B cell (primary cell): ENCODE measurements around the gene RNF26. TPM values are rescaled to one million over a fixed set of nuclear protein-coding genes. Genes with fewer than 3 reads are reported as not detected.

Source experiments
- ATAC-seq: fragments of 200-7000 bp; cut with Tn5 transposase; one replicate; pipeline ENCODE4 v1.10.0; 2021; ENCODE audit warnings: low read depth, mild to moderate bottlenecking, moderate number of reproducible peaks, moderate library complexity
- CTCF ChIA-PET: fragments of 350-600 bp; sonication (Branson Sonifier 250); formaldehyde crosslinking; loops from one replicate; lab custom pipeline; 2021; ENCODE audit warnings: antibody characterized with exemption, inconsistent platforms; lab: Charles Lee
- POLR2A ChIA-PET: fragments of 350-600 bp; sonication (Branson Sonifier 250); formaldehyde crosslinking; loops from one replicate; lab custom pipeline; 2021; ENCODE audit warnings: antibody characterized with exemption; lab: Charles Lee
- DNase-seq: peaks from one replicate; pipeline ENCODE4 v3.0.0; 2013
- H2AFZ ChIP-seq: 2 replicates; pipeline ENCODE4 v1.6.1; 2012; ENCODE audit warnings: mild to moderate bottlenecking, low read depth, low read length; ENCODE audit not compliant: insufficient read depth, poor library complexity, severe bottlenecking
- H3K27ac ChIP-seq, 2 donors: 1 replicate in 1 of 2; 2 replicates in 1 of 2; pipeline ENCODE4 v1.5.1; 2012 to 2013; ENCODE audit warnings: low read length in 2 of 2, mild to moderate bottlenecking in 2 of 2, moderate library complexity in 1 of 2
- H3K27me3 ChIP-seq, 4 experiments: fragments of 200-600 bp in 1 of 4; sonication (generic) in 1 of 4; replicated peaks in 1 of 4; 1 replicate in 2 of 4; 2 replicates in 2 of 4; pipeline versions ENCODE4 v1.6.1 to v1.7.0; 2013 to 2016; ENCODE audit warnings: low read length in 3 of 4, mild to moderate bottlenecking in 2 of 4, mixed read lengths in 1 of 4, moderate library complexity in 1 of 4; ENCODE audit not compliant: insufficient read depth in 4 of 4, control insufficient read depth in 3 of 4; ENCODE audit errors: control extremely low read depth in 1 of 4
- H3K36me3 ChIP-seq, 2 experiments: replicated peaks in 1 of 2; 1 replicate in 1 of 2; 2 replicates in 1 of 2; pipeline versions ENCODE4 v1.6.1 to v1.7.1; 2013; ENCODE audit warnings: low read length in 1 of 2; ENCODE audit not compliant: insufficient read depth in 2 of 2, control insufficient read depth in 1 of 2; ENCODE audit errors: control extremely low read depth in 1 of 2, extremely low read depth in 1 of 2
- H3K4me1 ChIP-seq, 2 donors: fragments of 200-600 bp in 1 of 2; sonication (generic) in 1 of 2; 1 replicate in 1 of 2; 2 replicates in 1 of 2; pipeline versions ENCODE4 v1.5.1 to v1.6.1; 2013 to 2017; ENCODE audit warnings: low read length in 2 of 2; ENCODE audit not compliant: control insufficient read depth in 2 of 2, insufficient read depth in 2 of 2
- H3K4me2 ChIP-seq: replicated peaks from 2 replicates; pipeline ENCODE3; 2012; ENCODE audit warnings: mild to moderate bottlenecking, low read depth, low read length; ENCODE audit not compliant: poor library complexity, severe bottlenecking
- H3K4me3 ChIP-seq, 5 experiments: fragments of 200-600 bp in 1 of 5; sonication (generic) in 1 of 5; 1 replicate in 3 of 5; 2 replicates in 2 of 5; pipeline versions ENCODE4 v1.5.1 to v1.7.0; 2011 to 2016; ENCODE audit warnings: low read length in 4 of 5, mild to moderate bottlenecking in 4 of 5, low read depth in 2 of 5, control low read depth in 1 of 5, moderate library complexity in 1 of 5; ENCODE audit not compliant: insufficient read depth in 1 of 5; ENCODE audit errors: control extremely low read depth in 1 of 5, extremely low read depth in 1 of 5
- H3K79me2 ChIP-seq: fragments of 200-600 bp; sonication (generic); one replicate; pipeline ENCODE4 v1.6.0; 2016; ENCODE audit warnings: low read length; ENCODE audit not compliant: control insufficient read depth, insufficient read depth
- H3K9ac ChIP-seq: fragments of 200-600 bp; sonication (generic); 2 replicates; pipeline ENCODE4 v1.6.1; 2017; ENCODE audit warnings: mild to moderate bottlenecking, low read length, moderate library complexity
- H3K9me3 ChIP-seq, 3 donors: one replicate each; pipeline versions ENCODE4 v1.6.1 to v1.7.1; 2013; ENCODE audit warnings: low read length in 2 of 3; ENCODE audit not compliant: control insufficient read depth in 2 of 3, insufficient read depth in 1 of 3; ENCODE audit errors: control extremely low read depth in 1 of 3
- H4K20me1 ChIP-seq: 2 replicates; pipeline ENCODE4 v1.6.0; 2012; ENCODE audit warnings: mild to moderate bottlenecking, low read length; ENCODE audit not compliant: insufficient read depth, control insufficient read depth, poor library complexity, severe bottlenecking
- H3K27ac Mint-ChIP-seq: one replicate; pipeline ENCODE4 v1.8.0; 2021; ENCODE audit warnings: mixed read lengths
- H3K27me3 Mint-ChIP-seq: one replicate; pipeline ENCODE4 v1.8.0; 2021; ENCODE audit warnings: mixed read lengths
- H3K4me1 Mint-ChIP-seq: one replicate; pipeline ENCODE4 v1.8.0; 2021; ENCODE audit warnings: mixed read lengths
- H3K4me3 Mint-ChIP-seq: one replicate; pipeline ENCODE4 v1.8.0; 2021; ENCODE audit warnings: mixed read lengths
- H3K9me3 Mint-ChIP-seq: one replicate; pipeline ENCODE4 v1.8.0; 2022; ENCODE audit warnings: mixed read lengths; ENCODE audit not compliant: insufficient read depth
- EZH2 ChIP-seq: IDR thresholded peaks from 2 replicates; pipeline ENCODE4 v1.6.1; 2012; ENCODE audit warnings: borderline replicate concordance, low read depth, mild to moderate bottlenecking, moderate library complexity, low read length; ENCODE audit not compliant: insufficient read depth, poor library complexity, severe bottlenecking
- WGBS: methylation state at CpG from one replicate; pipeline ENCODE4 v1.1.5; 2013; ENCODE audit warnings: missing lambda C conversion rate; ENCODE audit not compliant: insufficient coverage; 5-methylcytosine and 5-hydroxymethylcytosine counted together
- intact Hi-C: fragments of 100-400 bp; cut with micrococcal nuclease; formaldehyde crosslinking; loops from one replicate; pipeline ENCODE4 v1.10.0; 2022
- polyA plus RNA-seq: library from polyadenylated mRNA; depleted of rRNA; stranded (reverse); fragments of >200 nt; gene quantifications from 2 replicates; pipeline ENCODE4 v1.2.3, GENCODE V29; 2012
- total RNA-seq, 2 donors: library from RNA; stranded (reverse); fragments of 120-200 nt in 1 of 2; gene quantifications; 1 replicate in 1 of 2; 2 replicates in 1 of 2; pipeline versions ENCODE4 v1.2.3 to v1.2.4, GENCODE V29; 2013 to 2022
- TF ChIP-seq, protein P1 (sequence below): fragments of 200-600 bp; IDR thresholded peaks from one replicate; pipeline ENCODE4 v1.8.0; 2022; ENCODE audit warnings: antibody characterized with exemption, mild to moderate bottlenecking

RNF26 gene
- total and polyA plus RNA-seq, 2 donors (not counting 1 experiment from before 2014, with no cell fraction given), result 15.5 to 21.8 TPM

DNA sequence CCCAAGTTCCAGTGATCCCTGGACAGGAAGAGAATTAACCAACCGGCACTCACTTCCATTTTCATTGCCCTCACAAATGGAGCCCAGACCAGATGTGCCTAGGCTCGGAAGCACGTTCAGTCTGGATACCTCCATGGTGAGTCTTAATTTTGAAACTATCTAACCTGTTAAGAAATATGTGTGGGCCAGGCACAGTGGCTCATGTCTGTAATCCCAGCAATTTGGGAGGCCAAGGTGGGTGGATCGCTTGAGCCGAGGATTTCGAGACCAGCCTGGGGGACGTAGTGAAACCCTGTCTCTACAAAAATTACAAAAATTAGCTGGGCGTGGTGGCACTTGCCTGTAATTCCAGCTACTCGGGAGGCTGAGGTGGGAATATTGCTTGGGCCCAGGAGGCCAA is 48.9 kb upstream of the RNF26 start:
- no peak overlapping the region for H3K4me2 ChIP-seq
- WGBS, result 96% methylated on average over 7 of the region's 9 CpGs
- Mint-ChIP-seq H3K27me3 (no peaks in the 10 kb centered on the region), H3K27ac (no peak overlapping the region), H3K4me3 (no peak overlapping the region), H3K9me3 (no peaks in the 10 kb centered on the region), H3K4me1 (peaks cover 6% of the 10 kb centered on the region)
- H3K9me3 ChIP-seq, result peaks cover 0 to 2% (median 0%) of the 10 kb centered on the region in 3 donors
- H3K36me3 ChIP-seq, result peaks cover 18 to 42% of the 10 kb centered on the region in 2 experiments
- CTCF ChIA-PET, result interaction anchor here (1.1 to 4.1 kb wide), 12 partner anchors 12 to 179 kb away, joined by 3 to 41 read pairs (median 6); partner anchors contain the start of genes C2CD2L, CBL and NLRX1
- DNase-seq (no peak), ATAC-seq (no peak)
- POLR2A ChIA-PET, result no interaction called here
- no peak overlapping the region for H3K4me3 ChIP-seq
- TF ChIP-seq EZH2, result no peak
- TF ChIP-seq, protein P1, sequence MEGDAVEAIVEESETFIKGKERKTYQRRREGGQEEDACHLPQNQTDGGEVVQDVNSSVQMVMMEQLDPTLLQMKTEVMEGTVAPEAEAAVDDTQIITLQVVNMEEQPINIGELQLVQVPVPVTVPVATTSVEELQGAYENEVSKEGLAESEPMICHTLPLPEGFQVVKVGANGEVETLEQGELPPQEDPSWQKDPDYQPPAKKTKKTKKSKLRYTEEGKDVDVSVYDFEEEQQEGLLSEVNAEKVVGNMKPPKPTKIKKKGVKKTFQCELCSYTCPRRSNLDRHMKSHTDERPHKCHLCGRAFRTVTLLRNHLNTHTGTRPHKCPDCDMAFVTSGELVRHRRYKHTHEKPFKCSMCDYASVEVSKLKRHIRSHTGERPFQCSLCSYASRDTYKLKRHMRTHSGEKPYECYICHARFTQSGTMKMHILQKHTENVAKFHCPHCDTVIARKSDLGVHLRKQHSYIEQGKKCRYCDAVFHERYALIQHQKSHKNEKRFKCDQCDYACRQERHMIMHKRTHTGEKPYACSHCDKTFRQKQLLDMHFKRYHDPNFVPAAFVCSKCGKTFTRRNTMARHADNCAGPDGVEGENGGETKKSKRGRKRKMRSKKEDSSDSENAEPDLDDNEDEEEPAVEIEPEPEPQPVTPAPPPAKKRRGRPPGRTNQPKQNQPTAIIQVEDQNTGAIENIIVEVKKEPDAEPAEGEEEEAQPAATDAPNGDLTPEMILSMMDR, result no peak
- H3K27me3 ChIP-seq, result no peaks in the 10 kb centered on the region
- H4K20me1 ChIP-seq, result peaks cover 4% of the 10 kb centered on the region
- peaks cover 3 to 5% of the 10 kb centered on the region in 2 donors for H3K4me1 ChIP-seq
- H3K27ac ChIP-seq, result no peak overlapping the region
- no peak overlapping the region for H3K9ac ChIP-seq
- H3K79me2 ChIP-seq, result peaks cover 19% of the 10 kb centered on the region
- intact Hi-C loops, result no loop called here
- no peak overlapping the region for H2AFZ ChIP-seq

GRCh38 chr11:119288219-119288618 is 46.1 kb upstream of the RNF26 start:
- H3K27me3 ChIP-seq, result no peaks in the 10 kb centered on the region
- no peak overlapping the region for H3K27ac ChIP-seq
- H3K9ac ChIP-seq, result no peak overlapping the region
- H3K9me3 ChIP-seq, result peaks cover 0 to 13% (median 6%) of the 10 kb centered on the region in 3 donors
- no peak for TF ChIP-seq EZH2
- TF ChIP-seq, protein P1, result no peak
- Mint-ChIP-seq H3K27me3 (no peaks in the 10 kb centered on the region), H3K27ac (no peak overlapping the region), H3K4me1 (peaks cover 6% of the 10 kb centered on the region), H3K4me3 (no peak overlapping the region), H3K9me3 (no peaks in the 10 kb centered on the region)
- H3K4me3 ChIP-seq, result no peak overlapping the region
- H3K79me2 ChIP-seq, result peaks cover 19% of the 10 kb centered on the region
- intact Hi-C loops, result no loop called here
- H3K4me1 ChIP-seq, result peaks cover 3 to 5% of the 10 kb centered on the region in 2 donors
- peaks cover 5% of the 10 kb centered on the region for H4K20me1 ChIP-seq
- peaks cover 24 to 48% of the 10 kb centered on the region in 2 experiments for H3K36me3 ChIP-seq
- DNase-seq (no peak), ATAC-seq (no peak)
- ChIA-PET POLR2A (no interaction called here), CTCF (no interaction called here)
- H2AFZ ChIP-seq, result no peak overlapping the region
- WGBS, result 100% methylated on average over 2 of the region's 3 CpGs
- H3K4me2 ChIP-seq, result no peak overlapping the region
